ENCODE results near the gene PRSS57.
"Not testable (repeated sequence)": the region's sequence is repeated elsewhere in the genome, so short reads cannot be mapped to it uniquely, and the experiment has no call there.

Gene PRSS57

DNA sequence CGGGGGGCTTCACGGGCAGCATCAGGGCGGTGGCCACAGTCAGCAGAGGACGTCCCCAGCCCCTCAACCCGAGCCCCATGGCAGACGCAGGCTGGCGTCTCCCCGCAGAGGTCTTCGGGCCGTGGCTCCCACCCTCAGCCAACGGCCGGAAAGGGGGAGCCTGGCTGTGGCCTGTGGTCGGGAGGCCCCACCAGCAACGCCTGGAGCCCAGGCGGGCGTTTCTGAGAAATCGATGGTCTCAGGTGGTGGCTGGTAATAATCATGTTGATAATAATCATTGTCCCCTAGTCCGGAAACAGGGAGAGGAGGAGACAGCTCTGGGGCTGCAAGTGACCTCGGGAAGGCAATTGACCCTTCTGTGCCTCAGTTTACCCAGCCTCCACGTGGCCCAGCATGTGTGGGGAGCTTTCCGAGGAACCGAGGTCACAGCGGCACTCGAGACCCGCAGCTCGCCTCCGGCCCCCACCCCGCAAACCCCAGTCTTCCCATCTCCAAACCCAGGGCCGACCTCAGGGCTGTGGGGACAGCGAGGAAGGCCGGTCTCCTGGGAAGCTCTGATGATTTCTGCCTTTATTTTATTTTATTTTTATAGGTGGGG, at the start of gene PRSS57:
Gene PRSS57 (minus strand): TSS at position 101 of the 598 bp plus-strand sequence. CDS start 22 bp downstream, at position 79.
- no peak for DNase-seq

DNA sequence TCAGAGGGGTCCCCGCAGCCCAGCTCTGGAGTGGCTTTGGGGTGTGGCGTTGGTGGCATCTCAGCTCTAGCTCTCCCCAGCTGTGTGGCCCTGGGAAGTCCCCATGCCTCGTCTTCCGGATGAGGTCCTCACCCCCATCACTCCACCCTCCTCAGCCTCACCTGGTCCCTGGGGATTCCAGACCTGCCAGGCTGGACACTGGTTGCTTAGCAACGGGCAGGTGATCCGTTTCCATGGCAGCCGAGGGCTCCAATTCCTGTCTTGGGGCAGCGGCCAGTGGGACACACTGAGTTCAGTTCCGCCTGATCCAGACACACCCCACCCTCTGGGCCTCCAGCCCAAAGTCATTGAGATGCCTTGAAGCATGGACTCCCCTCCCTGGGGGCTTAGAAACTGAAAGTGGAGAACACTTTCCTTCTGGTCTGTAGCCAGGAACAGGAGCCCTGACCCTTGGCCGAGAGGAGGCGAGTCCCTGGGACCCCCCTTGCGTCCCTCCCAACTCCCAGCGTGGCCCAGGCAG, 48.0 kb upstream of the PRSS57 start:
- DNase-seq, result no peak

DNA sequence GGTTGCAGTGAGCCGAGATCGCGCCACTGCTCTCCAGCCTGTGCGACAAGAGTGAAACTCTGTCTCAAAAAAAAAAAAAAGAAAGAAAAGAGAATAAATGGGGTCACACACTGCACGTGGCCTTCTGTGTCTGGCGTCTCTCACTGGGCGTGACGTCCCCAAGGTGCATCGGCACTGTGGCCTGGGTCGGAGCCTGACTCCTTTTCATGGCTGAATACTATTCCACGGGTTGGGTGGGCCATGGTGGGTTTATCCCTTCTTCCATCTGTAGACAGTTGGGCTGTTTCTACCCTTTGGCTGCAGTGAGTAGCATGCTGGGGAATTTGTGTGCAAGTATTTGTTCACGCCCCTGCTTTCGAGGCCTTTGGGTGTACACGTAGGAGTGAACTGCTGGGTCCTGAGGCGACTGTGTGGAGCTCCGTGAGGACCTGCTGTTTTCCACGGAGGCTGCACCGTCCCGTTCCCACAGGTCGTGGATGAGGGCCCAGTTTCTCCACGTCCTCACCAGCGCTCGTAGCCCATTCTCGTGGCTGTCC, 47.4 kb upstream of the PRSS57 start:
- no peak for DNase-seq

GRCh38 chr19:741506-742131, 46.4 kb upstream of the PRSS57 start:
- no peak for DNase-seq

GRCh38 chr19:740816-741505, 45.7 kb upstream of the PRSS57 start:
- DNase-seq, result not testable (repeated sequence)

DNA sequence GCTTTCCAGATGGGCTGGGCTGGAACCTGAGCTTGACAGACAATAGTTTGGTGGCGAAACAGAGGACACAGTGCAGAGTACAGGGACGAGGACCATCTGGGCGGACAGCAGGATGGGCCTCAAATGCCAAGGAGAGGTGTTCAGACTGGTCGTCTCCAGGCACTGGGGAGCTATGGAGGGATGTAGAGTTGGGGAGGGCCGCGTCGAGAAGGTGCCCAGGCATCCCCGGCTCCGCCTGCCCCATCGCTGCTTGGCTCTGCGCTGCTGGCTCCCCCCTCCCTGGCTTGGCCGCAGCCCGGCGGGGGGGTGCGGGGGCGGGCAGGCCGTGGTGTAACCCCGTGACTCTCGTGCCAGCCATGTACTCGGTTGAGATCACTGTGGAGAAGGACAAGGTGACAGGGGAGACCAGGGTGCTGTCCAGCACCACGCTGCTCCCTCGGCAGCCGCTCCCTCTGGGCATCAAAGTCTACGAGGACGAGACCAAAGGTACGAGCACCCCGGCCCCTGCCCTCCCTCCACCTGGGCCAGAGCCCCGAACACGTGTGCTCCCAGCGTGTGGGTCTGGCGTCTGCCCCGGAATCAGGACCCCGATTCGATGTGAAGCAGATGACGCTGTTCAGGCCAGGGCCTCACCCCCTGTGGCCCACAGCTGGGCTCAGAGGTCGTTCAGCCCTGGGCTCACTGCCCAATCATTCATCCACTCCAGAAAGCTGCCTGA, 44.9 kb upstream of the PRSS57 start:
- no peak for DNase-seq

- no peak for DNase-seq
These were observed 43.4 kb upstream of the PRSS57 start for GRCh38 chr19:738509-739128.

DNA sequence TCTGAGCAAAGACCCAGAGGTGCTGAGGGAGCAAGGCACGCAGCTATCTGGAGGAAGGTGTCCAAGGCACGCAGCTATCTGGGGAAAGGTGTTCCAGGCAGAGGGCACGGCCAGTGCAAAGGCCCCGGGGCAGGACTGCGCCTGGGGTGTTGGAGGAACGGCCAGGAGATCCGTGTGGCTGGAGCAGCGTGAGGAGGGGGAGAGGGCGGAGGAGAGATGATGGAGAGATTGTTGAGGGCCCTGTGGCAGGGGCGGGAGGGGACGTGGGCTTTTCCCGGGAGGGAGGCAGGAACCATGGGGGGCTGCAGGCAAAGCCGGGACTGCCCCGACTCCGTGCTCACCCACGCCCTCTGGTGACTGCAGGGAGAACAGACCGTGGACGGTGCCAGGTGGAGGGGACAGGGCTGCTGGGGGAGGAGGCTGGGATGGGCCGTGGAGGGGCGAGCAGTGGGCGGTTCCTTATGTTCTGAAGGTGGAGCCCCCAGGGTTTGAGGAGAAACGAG, 42.4 kb upstream of the PRSS57 start:
- DNase-seq, result peak; percentile 32

- DNase-seq, result no peak
These were observed 40.9 kb upstream of the PRSS57 start for GRCh38 chr19:736125-736524.

DNA sequence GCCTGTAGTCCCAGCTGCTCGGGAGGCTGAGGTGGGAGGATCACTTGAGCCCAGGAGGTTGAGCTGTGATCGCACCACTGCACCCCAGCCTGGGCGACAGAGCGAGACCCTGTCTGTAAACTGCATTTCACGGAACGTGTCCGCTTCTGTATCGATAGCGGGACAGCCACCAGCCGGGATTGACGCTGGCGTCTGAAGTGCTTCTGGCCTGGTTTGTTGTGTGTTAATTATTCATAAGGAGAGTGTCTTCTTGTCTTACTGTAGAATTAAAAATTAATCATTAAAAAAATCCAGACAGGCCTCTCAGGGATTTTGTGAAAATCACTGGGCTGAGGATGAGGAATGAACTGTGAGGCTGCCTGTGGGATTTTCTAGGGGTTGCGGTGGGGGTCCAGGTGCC, 39.5 kb upstream of the PRSS57 start:
- DNase-seq, result no peak

GRCh38 chr19:732148-733069, 37.2 kb upstream of the PRSS57 start:
- no peak for DNase-seq

GRCh38 chr19:731000-731399, 35.7 kb upstream of the PRSS57 start:
- no peak for DNase-seq

DNA sequence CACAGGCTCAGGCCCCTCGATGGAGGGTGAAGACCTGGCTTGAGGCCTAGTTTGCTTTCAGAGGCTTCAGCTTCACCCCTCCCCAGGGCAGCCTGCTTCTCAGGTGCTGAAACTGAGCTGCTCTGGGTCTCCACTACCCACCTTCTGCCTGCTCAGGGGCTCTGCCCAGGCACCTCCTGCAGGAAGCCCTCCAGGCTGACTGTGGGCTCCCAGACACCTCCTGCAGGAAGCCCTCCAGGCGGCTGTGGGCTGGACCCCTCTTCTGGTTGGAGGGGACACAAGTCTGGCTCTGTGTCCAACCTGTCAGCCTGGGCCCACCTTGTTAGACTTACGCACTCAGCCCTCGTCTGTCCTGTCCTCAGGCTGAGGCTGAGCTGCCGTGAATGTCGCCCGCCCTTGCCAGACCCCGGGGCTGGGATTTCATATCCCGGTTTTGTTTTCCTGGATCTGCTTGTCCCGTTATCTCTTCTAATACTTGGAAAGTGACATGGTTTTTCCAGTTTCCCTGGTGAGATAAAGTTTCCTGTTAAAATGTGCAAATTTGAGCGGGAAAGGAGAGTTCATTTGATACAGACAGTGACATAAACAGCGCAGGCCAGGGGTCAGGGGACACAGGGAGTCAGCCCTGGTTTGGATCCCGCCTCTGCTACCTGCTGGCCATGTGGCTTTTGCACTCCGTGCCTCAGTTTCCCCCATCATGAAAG, 34.9 kb upstream of the PRSS57 start:
- DNase-seq, result no peak

GRCh38 chr19:729564-729963, 34.3 kb upstream of the PRSS57 start:
- DNase-seq, result not testable (repeated sequence)

GRCh38 chr19:728011-728410, 32.8 kb upstream of the PRSS57 start:
- DNase-seq, result no peak

DNA sequence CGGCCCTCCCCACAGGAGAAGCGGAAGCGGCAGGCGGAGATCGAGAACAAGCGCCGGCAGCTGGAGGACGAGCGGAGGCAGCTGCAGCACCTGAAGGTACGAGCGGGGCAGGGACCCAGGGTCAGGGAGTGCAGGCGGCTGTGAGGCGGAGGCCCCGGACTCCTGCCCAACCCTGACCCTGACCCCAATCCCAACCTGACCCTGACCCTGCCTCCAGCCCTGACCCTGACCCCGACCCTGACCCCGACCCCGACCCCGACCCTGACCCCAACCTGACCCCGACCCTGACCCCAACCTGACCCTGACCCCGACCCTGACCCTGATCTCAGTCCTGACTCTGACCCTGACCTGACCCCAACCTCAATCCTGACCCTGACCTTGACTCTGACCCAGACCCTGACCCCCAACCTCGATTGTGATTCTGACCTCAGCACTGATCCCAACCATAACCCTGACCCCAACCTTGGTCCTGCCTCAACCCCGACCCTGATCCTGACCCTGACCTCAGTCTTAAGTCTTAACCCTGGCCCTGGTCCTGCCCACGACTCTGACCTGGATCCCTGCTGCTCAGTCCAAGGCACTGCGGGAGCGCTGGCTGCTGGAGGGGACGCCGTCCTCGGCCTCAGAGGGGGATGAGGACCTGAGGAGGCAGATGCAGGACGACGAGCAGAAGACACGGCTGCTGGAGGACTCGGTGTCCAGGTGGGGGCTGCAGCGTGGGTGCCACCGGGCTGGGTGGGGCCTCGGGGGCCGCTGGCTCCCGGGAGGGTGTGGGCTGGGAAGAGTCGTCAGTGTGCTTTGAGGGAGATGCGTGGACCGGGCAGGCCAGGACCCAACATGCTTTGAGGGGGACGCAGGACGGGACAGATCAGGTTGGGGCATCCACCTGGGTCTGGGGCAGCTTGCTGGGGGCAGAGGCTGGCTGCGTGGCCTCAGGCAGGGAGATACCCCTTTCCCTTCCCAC, 32.0 kb upstream of the PRSS57 start:
- no peak for DNase-seq

- no peak for DNase-seq
These were observed 30.3 kb upstream of the PRSS57 start for GRCh38 chr19:725461-726089.

- no peak for DNase-seq
These were observed 28.5 kb upstream of the PRSS57 start for GRCh38 chr19:723714-724113.

DNA sequence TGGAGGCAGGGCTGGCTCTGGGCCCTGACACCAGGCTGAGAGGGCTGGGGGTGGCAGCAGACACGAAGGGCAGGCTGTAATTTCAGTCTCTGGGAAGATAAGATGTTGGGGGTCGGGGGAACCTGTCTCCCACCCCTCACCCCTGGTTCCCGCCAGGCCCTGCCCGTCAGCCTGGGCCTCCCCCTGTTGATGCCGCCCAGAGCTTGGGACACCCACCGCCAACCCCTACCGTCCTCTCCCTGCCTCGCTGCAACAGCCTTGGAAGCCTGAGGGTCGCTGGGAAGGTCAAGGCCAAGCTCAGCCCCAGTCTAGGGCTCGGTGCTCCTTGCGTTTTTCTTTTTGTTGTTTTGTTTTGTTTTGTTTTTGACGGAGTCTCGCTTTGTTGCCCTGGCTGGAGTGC, 28.0 kb upstream of the PRSS57 start:
- DNase-seq, result no peak

Measured in NCI-H1694 treated with DMSO at 0.1 percent for 48 hours (cell line).